Astrocyte (in vitro differentiated cells and primary cell): ENCODE results near the gene ANKRD2. TPM values are rescaled to one million over a fixed set of nuclear protein-coding genes. Genes with fewer than 3 reads are reported as not detected.

Experiments
- DNase-seq: peaks from one replicate; pipeline ENCODE4 v3.0.0-alpha.2; 2010; ENCODE audit warnings: low read depth
- FAIRE-seq: peaks from 2 replicates; lab custom pipeline; 2011; peaks lifted over from hg19 to GRCh38; lab: Jason Lieb, UNC
- H2AFZ ChIP-seq: 2 replicates; pipeline ENCODE4 v1.6.0; 2012; ENCODE audit warnings: low read depth, low read length, inconsistent platforms
- H3K27ac ChIP-seq: 2 replicates; pipeline ENCODE4 v1.5.1; 2011; ENCODE audit warnings: low read depth, low read length, inconsistent platforms
- H3K27me3 ChIP-seq: 2 replicates; pipeline ENCODE4 v1.6.0; 2011; ENCODE audit warnings: low read length, inconsistent platforms; ENCODE audit not compliant: insufficient read depth
- H3K36me3 ChIP-seq: 2 replicates; pipeline ENCODE4 v1.5.1; 2011; ENCODE audit warnings: low read length, inconsistent platforms; ENCODE audit not compliant: insufficient read depth
- H3K4me1 ChIP-seq: 2 replicates; pipeline ENCODE4 v1.5.1; 2011; ENCODE audit warnings: low read length, inconsistent platforms; ENCODE audit not compliant: insufficient read depth
- H3K4me2 ChIP-seq: 2 replicates; pipeline ENCODE4 v1.6.0; 2012; ENCODE audit warnings: low read length, inconsistent platforms
- H3K4me3 ChIP-seq: 2 replicates; pipeline ENCODE4 v1.5.1; 2011; ENCODE audit warnings: low read depth, mild to moderate bottlenecking, low read length, inconsistent platforms; ENCODE audit not compliant: insufficient read depth
- H3K79me2 ChIP-seq: 2 replicates; pipeline ENCODE4 v1.6.0; 2012; ENCODE audit warnings: mild to moderate bottlenecking, low read length, inconsistent platforms; ENCODE audit not compliant: insufficient read depth
- H3K9ac ChIP-seq: 2 replicates; pipeline ENCODE4 v1.6.0; 2012; ENCODE audit warnings: mild to moderate bottlenecking, low read length, inconsistent platforms
- H3K9me3 ChIP-seq: 2 replicates; pipeline ENCODE4 v1.5.1; 2012; ENCODE audit warnings: low read depth, mild to moderate bottlenecking, low read length, inconsistent platforms; ENCODE audit not compliant: insufficient read depth
- H4K20me1 ChIP-seq: 2 replicates; pipeline ENCODE4 v1.6.0; 2012; ENCODE audit warnings: low read length, inconsistent platforms; ENCODE audit not compliant: insufficient read depth
- H3K27ac Mint-ChIP-seq: one replicate; pipeline ENCODE4 v1.8.0; 2021; ENCODE audit warnings: mild to moderate bottlenecking, mixed read lengths; ENCODE audit not compliant: unreplicated experiment
- H3K27me3 Mint-ChIP-seq: one replicate; pipeline ENCODE4 v1.8.0; 2021; ENCODE audit warnings: low read depth, mixed read lengths; ENCODE audit not compliant: unreplicated experiment
- H3K36me3 Mint-ChIP-seq: one replicate; pipeline ENCODE4 v1.8.0; 2021; ENCODE audit warnings: low read depth, mixed read lengths; ENCODE audit not compliant: unreplicated experiment
- H3K4me1 Mint-ChIP-seq: one replicate; pipeline ENCODE4 v1.8.0; 2021; ENCODE audit warnings: low read depth, mixed read lengths; ENCODE audit not compliant: unreplicated experiment
- H3K4me3 Mint-ChIP-seq: one replicate; pipeline ENCODE4 v1.8.0; 2021; ENCODE audit warnings: mild to moderate bottlenecking, moderate library complexity, mixed read lengths; ENCODE audit not compliant: unreplicated experiment
- H3K9me3 Mint-ChIP-seq: one replicate; pipeline ENCODE4 v1.8.0; 2021; ENCODE audit warnings: mild to moderate bottlenecking, mixed read lengths; ENCODE audit not compliant: unreplicated experiment
- EZH2 ChIP-seq: IDR thresholded peaks from 2 replicates; pipeline ENCODE4 v1.6.1; 2012; ENCODE audit warnings: mild to moderate bottlenecking, low read length, inconsistent platforms; ENCODE audit not compliant: insufficient read depth
- total RNA-seq: library from RNA; stranded (reverse); gene quantifications from 2 replicates; pipeline ENCODE4 v1.2.1, GENCODE V29; 2021
- TF ChIP-seq, protein P1 (sequence below): IDR thresholded peaks from 2 replicates; pipeline ENCODE4 v1.5.1; 2011; ENCODE audit warnings: low read depth, mild to moderate bottlenecking, inconsistent platforms, low read length, moderate library complexity; ENCODE audit not compliant: insufficient read depth

ANKRD2 gene
- total RNA-seq, 1 donor from 2014 or later: 0.36 TPM

DNA sequence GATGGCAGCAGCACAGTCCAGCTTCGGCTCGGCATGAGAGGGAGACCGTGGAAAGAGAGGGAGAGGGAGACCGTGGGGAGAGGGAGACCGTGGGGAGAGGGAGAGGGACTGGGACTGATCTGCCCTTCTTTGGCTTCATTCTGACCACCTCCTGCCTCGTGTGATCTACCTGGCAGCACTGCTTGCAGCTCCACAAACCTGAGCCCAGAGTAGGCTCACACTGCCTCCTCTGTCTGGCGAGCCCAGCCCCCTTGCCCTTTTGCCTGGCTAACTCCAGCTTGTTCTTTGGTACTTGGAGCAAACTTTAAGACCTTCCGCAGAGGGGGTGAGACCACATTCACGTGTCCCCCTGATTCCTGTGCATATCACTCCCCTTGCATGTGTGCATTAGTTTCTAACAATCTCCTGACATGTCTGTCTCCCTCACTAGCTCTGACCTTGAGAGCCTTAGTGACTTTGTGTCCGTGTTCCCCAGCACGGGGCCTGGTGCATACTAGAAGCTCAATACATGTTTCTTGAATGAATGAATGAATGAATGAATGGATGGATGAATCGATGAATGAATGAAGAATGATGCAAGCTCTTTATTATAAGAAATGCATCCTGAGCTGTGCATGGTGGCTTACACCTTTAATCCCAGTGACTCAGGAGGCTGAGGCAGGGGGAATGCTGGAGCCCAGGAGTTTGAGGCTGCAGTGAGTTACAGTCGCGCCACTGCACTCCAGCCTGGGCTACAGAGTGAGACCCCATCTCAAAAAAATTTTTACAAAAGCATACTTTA is 42.7 kb upstream of the ANKRD2 start:
- Mint-ChIP-seq H3K4me3 (no peak overlapping the region), H3K27me3 (no peaks in the 10 kb centered on the region), H3K9me3 (peaks cover 3% of the 10 kb centered on the region), H3K36me3 (peaks cover 8% of the 10 kb centered on the region), H3K27ac (no peak overlapping the region), H3K4me1 (peaks cover 35% of the 10 kb centered on the region)
- H3K4me1 ChIP-seq: peaks cover 20% of the 10 kb centered on the region
- peaks cover 30% of the 10 kb centered on the region for H4K20me1 ChIP-seq
- no peaks in the 10 kb centered on the region for H3K36me3 ChIP-seq
- FAIRE-seq: no peak
- no peak overlapping the region for H3K4me2 ChIP-seq
- H3K27me3 ChIP-seq: no peaks in the 10 kb centered on the region
- peaks cover 32% of the 10 kb centered on the region for H3K79me2 ChIP-seq
- TF ChIP-seq, protein P1, sequence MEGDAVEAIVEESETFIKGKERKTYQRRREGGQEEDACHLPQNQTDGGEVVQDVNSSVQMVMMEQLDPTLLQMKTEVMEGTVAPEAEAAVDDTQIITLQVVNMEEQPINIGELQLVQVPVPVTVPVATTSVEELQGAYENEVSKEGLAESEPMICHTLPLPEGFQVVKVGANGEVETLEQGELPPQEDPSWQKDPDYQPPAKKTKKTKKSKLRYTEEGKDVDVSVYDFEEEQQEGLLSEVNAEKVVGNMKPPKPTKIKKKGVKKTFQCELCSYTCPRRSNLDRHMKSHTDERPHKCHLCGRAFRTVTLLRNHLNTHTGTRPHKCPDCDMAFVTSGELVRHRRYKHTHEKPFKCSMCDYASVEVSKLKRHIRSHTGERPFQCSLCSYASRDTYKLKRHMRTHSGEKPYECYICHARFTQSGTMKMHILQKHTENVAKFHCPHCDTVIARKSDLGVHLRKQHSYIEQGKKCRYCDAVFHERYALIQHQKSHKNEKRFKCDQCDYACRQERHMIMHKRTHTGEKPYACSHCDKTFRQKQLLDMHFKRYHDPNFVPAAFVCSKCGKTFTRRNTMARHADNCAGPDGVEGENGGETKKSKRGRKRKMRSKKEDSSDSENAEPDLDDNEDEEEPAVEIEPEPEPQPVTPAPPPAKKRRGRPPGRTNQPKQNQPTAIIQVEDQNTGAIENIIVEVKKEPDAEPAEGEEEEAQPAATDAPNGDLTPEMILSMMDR: no peak
- TF ChIP-seq EZH2: no peak
- no peak overlapping the region for H3K27ac ChIP-seq
- no peaks in the 10 kb centered on the region for H3K9me3 ChIP-seq
- H2AFZ ChIP-seq: no peak overlapping the region
- no peak overlapping the region for H3K9ac ChIP-seq
- no peak for DNase-seq
- no peak overlapping the region for H3K4me3 ChIP-seq

DNA sequence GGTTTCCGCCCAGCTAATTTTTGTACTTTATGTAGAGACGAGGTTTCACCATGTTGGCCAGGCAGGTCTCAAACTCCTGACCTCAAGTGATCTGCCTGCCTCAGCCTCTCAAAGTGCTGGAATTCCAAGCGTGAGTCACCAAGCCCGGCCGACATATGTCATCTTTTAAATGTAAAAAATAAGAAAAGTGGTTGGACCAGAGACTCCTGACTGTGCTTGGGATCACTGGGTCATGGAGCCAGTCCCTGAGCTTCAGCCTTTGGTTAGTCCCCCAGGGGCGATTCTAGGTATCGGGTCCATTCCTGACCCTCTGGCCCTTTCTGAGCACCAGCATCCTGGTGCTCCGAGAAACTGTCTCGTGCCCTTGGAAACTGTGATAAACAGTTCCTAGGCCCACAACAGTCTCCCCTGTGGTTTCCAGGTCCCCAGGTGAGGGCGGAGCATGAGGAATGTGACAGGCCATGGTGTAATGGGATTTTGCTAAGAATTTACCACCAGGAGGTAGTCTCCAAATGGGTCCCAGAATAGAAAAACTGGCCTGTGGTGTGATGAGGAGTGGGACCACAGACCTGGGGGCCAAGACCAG is 41.1 kb upstream of the ANKRD2 start:
- Histone ChIP-seq H3K4me1 (peaks cover 20% of the 10 kb centered on the region), H4K20me1 (peaks cover 14% of the 10 kb centered on the region), H3K36me3 (no peaks in the 10 kb centered on the region), H3K79me2 (peaks cover 25% of the 10 kb centered on the region), H2AFZ (no peak overlapping the region), H3K9ac (no peak overlapping the region), H3K27me3 (no peaks in the 10 kb centered on the region), H3K9me3 (no peaks in the 10 kb centered on the region), H3K4me3 (no peak overlapping the region), H3K27ac (peak overlapping the region; percentile 7), H3K4me2 (no peak overlapping the region)
- no peak for FAIRE-seq
- no peak overlapping the region for H3K4me3 Mint-ChIP-seq
- peaks cover 28% of the 10 kb centered on the region for H3K4me1 Mint-ChIP-seq
- no peaks in the 10 kb centered on the region for H3K27me3 Mint-ChIP-seq
- peaks cover 3% of the 10 kb centered on the region for H3K9me3 Mint-ChIP-seq
- peaks cover 4% of the 10 kb centered on the region for H3K36me3 Mint-ChIP-seq
- TF ChIP-seq, protein P1: no peak
- no peak for TF ChIP-seq EZH2
- H3K27ac Mint-ChIP-seq: peak overlapping the region; percentile 81
- DNase-seq: peak; percentile 40
